Effector memory CD8-positive, alpha-beta T cell (primary cell): ENCODE measurements around the gene CCDC102A.

Experiments used
- ATAC-seq: fragments of 150-1000 bp; cut with Tn5 transposase; replicated peaks from 2 replicates; pipeline ENCODE4 v1.10.0; 2021; ENCODE audit warnings: mild to moderate bottlenecking, moderate library complexity
- DNase-seq, 3 experiments: peaks; one replicate each; pipeline ENCODE4 v3.0.0; 2021
- H3K27ac Mint-ChIP-seq, 2 donors: one replicate each; pipeline ENCODE4 v1.8.0; 2022; ENCODE audit warnings: mild to moderate bottlenecking in 2 of 2, mixed read lengths in 2 of 2, moderate library complexity in 2 of 2
- H3K27me3 Mint-ChIP-seq, 2 donors: one replicate each; pipeline ENCODE4 v1.8.0; 2022; ENCODE audit warnings: mixed read lengths in 2 of 2
- H3K36me3 Mint-ChIP-seq: one replicate; pipeline ENCODE4 v1.8.0; 2022; ENCODE audit warnings: mild to moderate bottlenecking, moderate library complexity, mixed read lengths; ENCODE audit not compliant: insufficient read depth
- H3K4me1 Mint-ChIP-seq, 2 donors: one replicate each; pipeline ENCODE4 v1.8.0; 2022; ENCODE audit warnings: low read depth in 2 of 2, mixed read lengths in 2 of 2
- H3K4me3 Mint-ChIP-seq, 2 donors: one replicate each; pipeline ENCODE4 v1.8.0; 2022; ENCODE audit warnings: mild to moderate bottlenecking in 2 of 2, mixed read lengths in 2 of 2, moderate library complexity in 2 of 2
- H3K9me3 Mint-ChIP-seq, 2 donors: one replicate each; pipeline ENCODE4 v1.8.0; 2022; ENCODE audit warnings: mixed read lengths in 2 of 2

Gene CCDC102A

DNA sequence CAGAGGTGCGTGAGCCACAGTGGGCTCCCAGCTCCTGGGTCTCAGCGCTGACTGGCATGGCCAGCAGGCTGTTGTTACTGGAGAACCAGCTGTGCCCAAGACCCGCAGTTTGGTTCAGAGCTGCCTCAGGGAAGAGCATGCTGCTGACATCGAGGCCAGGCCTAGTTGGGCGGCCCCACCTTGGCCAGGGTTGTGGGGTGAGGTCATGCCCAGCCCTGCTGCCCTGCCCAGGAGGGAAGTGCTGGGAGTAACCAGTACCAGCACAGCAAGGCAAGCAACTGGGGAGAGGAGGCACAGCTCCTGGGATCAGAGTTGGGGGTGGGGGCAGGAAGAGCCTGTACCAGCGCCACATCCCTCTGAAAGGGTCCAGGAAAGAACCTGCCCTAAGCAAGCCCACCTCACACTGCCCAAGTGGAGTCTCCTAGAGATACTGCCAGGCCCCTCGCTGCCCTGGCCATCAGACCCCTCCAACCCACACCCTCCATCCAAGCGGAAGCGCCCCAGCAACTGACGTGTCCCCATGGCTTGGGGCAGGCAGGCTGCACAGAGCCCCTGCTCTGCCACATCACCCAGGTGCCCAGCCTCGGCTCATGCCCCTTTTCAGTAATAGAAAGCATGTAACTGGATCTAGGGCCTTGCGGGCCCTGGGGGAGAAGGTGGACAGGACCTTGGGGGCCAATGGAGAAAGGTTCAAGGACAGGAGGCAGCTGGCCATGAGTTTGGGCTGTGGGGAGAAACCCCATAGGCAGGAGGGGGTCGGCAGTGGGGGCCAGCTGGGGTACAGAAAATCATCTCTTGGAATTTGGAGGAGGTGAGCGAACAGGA lies 51.1 kb downstream of the CCDC102A start:
- no peak for ATAC-seq
- Mint-ChIP-seq H3K9me3 (no peaks in the 10 kb centered on the region), H3K4me1 (peaks cover 19 to 20% of the 10 kb centered on the region in 2 donors), H3K36me3 (peaks cover 3% of the 10 kb centered on the region), H3K4me3 (peak overlapping the region; percentile 91 to 95), H3K27me3 (no peaks in the 10 kb centered on the region), H3K27ac (peak overlapping the region; percentile 88 to 91)
- DNase-seq = no peak

DNA sequence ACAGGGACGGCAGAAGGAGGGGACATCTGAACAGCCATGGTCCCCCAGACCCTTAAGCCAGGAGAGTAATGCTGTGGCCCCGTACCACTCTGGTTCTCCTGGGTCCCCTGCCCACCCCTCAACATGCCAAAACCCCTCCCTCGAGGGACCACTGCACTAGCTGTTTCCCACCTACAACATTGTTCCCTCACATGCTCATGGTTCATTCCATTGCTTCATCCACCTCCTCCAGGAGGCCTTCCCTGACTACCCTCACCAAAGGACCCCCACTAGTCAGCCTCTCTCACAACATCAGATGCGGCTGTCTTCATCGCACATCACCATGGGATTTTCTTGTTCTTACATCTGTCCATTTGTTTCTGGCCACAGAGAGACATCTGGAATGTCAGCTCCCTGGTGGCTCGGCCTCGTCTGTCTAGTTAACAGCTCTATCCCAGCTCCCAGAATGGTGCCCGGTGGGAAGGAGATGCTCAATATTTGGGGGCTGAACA lies 51.8 kb downstream of the CCDC102A start:
- peaks cover 3% of the 10 kb centered on the region for H3K36me3 Mint-ChIP-seq
- H3K27me3 Mint-ChIP-seq = no peaks in the 10 kb centered on the region
- peak overlapping the region; percentile 1 to 91 for H3K4me3 Mint-ChIP-seq
- DNase-seq (no peak), ATAC-seq (no peak)
- H3K4me1 Mint-ChIP-seq = peaks cover 19 to 20% of the 10 kb centered on the region in 2 donors
- H3K9me3 Mint-ChIP-seq = no peaks in the 10 kb centered on the region
- H3K27ac Mint-ChIP-seq = peak overlapping the region in 1 of 2 donors; percentile 20

DNA sequence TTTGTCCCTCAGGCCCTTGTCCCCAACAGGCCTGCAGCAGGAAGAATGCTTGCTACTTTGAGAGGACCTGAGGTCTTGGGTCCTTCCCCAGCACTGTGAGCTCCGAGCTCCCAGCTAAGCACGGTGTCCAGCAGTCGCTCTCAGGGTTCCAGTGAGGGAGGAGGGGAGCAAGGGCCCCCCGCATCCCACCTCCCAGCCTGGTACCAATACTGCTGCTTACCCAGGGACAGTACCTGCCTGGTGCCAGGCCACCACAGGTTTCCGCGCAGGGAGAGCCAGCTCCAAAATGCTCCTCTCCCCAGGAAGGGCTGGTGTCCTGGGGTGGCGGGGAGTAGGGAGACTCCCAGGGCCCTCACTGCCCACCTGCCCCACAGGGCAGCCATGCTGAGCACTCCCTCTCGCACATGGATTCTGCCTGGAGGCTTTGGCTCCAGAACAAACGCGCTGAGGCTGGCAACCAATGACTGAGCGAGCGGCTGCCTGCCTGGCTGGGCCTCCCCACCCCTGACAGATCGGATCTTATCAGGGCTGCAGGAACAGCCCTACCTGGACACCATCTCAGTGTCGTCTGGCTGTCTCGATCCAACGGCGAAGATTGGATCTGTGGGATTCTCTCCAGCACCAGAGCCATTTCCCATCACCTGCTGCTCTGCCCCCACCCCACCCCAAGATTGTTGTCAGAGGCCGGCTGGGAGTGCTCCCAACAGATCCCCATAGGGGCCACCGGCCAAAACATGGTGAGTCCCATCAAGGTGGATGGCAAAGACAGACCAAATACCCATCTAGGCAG lies 52.5 kb downstream of the CCDC102A start:
- Mint-ChIP-seq H3K27me3 (no peaks in the 10 kb centered on the region), H3K27ac (no peak overlapping the region)

DNA sequence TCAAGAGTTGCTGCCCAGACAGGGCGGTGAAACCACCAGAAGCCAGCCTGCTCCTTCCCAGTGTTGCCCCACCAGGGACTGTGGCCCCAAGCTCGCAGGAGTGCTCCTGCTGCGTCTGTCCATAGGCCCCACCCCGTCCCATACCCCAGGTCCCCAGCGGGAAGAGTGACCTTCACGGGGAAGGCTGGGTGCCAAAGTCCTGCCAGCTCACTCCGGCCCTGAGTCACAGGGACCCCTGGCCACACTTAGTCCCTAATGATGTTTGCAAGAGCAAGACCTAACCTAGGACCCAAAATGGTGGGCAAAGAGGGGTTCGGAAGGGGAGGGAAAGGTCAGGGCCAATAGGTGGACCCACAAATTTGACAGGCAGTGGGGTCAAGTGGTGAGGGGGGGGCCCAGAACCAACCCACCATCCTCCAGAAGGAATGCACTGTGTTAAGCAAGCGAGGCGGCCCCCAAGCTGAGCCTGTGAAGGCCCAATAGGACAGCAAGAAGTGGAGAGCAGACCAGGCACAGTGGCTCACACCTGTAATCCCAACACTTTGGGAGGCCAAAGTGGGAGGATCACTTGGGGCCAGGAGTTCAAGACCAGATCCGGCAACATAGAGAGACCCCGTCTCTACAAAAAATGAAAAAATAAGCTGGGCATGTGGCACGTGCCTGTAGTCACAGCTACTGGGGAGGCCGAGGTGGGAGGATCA lies 53.4 kb downstream of the CCDC102A start:
- no peak overlapping the region for H3K4me3 Mint-ChIP-seq
- no peaks in the 10 kb centered on the region for H3K9me3 Mint-ChIP-seq
- peak overlapping the region in 1 of 2 donors; percentile 17 for H3K27ac Mint-ChIP-seq
- H3K36me3 Mint-ChIP-seq = peaks cover 3% of the 10 kb centered on the region
- ATAC-seq (no peak), DNase-seq (no peak)
- peaks cover 20 to 22% of the 10 kb centered on the region in 2 donors for H3K4me1 Mint-ChIP-seq
- H3K27me3 Mint-ChIP-seq = no peaks in the 10 kb centered on the region

More for the DNA sequence above, 52.5 kb downstream of the CCDC102A start:
- DNase-seq (no peak), ATAC-seq (no peak)
- Mint-ChIP-seq H3K4me1 (peaks cover 20 to 22% of the 10 kb centered on the region in 2 donors), H3K36me3 (peaks cover 3% of the 10 kb centered on the region), H3K4me3 (no peak overlapping the region), H3K9me3 (no peaks in the 10 kb centered on the region)

DNA sequence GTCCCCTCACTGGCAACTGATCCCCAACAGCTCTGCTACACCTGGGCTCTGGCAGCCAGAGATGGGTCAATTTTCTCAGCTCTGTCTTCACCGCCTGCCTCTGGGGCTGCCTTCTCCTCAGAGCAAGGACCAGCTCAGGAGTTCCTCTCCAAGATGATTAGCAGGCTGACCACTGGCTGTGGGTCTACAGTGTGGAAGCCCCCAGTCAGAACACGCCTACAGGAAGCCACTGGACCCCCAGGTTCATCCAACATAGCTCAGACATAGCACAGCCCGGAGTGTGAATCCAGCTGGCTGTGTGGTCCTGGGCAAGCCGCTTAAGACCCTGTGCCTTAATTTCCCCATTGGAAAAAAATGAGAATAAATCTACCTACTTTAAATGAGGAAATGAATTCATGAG lies 55.0 kb downstream of the CCDC102A start:
- Mint-ChIP-seq H3K4me1 (peaks cover 15 to 20% of the 10 kb centered on the region in 2 donors), H3K27me3 (no peaks in the 10 kb centered on the region), H3K9me3 (no peaks in the 10 kb centered on the region), H3K36me3 (peaks cover 7% of the 10 kb centered on the region), H3K27ac (no peak overlapping the region), H3K4me3 (no peak overlapping the region)
- ATAC-seq = no peak
- no peak for DNase-seq

DNA sequence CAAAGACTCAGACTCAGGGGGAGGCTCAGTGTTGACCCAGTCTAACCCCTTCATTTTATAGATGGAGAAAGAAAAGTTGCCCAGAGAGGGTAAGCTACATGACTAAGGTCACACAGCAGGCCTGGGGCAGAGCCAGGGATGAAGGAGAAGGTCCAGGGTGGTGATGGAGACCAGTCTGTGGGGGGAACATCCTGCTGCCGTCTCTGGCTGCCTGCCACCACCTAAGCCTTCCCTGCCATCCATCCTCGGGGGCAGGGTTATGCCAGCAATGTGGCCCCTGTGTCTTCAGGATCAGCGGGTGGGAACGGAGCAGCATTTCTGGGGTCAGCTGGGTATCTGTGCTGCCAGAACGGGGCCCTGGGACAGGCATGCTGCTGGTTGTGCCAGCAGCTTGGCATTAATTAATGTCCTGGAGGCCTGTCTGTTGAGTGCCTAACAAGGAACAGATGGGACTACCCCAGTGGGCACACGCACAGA lies 55.6 kb downstream of the CCDC102A start:
- H3K4me3 Mint-ChIP-seq = no peak overlapping the region

DNA sequence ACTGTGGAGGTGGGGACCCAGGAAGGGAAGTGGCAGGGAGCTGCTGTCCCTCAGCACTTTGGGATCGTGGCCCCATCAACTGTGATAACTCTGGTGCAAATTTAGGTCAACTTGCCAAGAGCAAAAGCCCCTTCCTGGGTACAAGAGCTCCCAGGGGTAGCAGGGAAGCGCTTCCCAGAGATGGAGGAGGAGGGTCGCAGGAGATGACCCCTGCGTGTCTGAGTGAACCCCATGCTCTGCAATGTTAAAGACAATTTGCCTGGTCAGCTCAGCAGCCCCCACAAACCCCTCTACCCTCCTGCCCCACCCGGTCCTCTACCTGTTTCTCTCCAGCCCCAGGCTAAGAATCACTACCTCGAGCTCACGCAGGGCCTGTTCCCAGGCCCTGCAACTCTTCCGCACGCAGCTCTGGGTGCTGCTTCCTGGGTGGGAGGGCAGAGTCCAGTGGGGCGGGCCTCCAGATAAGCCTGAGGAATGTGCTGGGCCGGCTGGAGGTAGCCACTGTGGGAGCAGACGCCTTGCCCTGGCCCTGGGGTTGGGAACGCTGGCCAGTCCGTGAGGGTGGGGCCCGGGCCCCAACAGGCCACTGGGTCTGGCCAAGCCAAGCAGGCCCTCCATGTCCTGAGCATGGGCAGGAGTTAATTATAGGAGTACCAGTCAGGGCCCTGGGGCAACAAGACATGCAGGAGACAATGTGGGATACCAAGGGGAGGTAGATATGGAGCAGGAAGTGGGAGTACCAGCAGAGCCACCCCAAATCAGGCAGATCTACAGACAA lies 56.2 kb downstream of the CCDC102A start:
- H3K36me3 Mint-ChIP-seq = peaks cover 3% of the 10 kb centered on the region
- no peaks in the 10 kb centered on the region for H3K9me3 Mint-ChIP-seq
- H3K4me3 Mint-ChIP-seq = no peak overlapping the region
- ATAC-seq = no peak
- DNase-seq = no peak
- H3K27me3 Mint-ChIP-seq = no peaks in the 10 kb centered on the region
- peaks cover 14 to 18% of the 10 kb centered on the region in 2 donors for H3K4me1 Mint-ChIP-seq
- H3K27ac Mint-ChIP-seq = peak overlapping the region in 1 of 2 donors; percentile 71

More for the DNA sequence above, 55.6 kb downstream of the CCDC102A start:
- Mint-ChIP-seq H3K27me3 (no peaks in the 10 kb centered on the region), H3K27ac (peak overlapping the region in 1 of 2 donors; percentile 39), H3K4me1 (peaks cover 18 to 23% of the 10 kb centered on the region in 2 donors), H3K9me3 (no peaks in the 10 kb centered on the region), H3K36me3 (peaks cover 4% of the 10 kb centered on the region)
- DNase-seq (no peak), ATAC-seq (no peak)

DNA sequence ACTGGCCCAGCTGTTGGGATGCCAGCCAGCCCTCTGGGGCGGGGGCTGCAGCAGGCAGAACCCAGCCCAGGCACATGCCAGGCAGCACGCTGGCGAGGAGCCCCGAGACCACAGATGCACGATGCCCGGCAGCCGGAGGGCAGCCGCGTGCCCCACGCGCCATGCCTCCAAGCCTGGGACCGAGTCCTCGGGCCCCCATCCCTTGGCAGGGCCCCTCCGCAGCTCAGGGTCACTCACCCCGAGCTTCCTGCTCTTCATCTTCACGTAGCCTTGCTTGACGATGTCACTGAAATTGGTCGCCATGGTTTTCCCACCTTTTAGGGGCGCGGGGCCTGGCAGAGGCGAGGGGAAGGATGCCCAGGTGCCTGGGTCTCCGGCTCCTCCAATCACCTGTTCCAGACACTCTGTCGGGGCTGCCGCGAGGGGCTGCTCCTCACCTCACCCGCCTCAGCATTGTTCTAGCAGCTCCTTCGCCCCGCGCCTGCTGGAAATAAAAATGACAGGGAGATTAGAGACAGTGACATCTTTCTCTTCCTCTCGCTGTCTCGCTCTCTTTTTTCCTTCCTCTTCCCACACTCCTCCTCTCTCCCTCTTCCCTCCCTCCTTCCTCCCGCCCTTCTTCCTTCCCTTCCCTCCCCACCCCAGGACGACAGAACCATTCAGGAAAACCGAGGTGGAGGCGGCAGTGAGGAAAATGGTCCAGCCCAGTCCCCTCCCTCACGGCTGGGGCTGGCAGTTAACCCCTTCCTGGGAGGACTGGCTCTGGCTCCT lies 57.0 kb downstream of the CCDC102A start:
- H3K4me1 Mint-ChIP-seq = peaks cover 6 to 12% of the 10 kb centered on the region in 2 donors

DNA sequence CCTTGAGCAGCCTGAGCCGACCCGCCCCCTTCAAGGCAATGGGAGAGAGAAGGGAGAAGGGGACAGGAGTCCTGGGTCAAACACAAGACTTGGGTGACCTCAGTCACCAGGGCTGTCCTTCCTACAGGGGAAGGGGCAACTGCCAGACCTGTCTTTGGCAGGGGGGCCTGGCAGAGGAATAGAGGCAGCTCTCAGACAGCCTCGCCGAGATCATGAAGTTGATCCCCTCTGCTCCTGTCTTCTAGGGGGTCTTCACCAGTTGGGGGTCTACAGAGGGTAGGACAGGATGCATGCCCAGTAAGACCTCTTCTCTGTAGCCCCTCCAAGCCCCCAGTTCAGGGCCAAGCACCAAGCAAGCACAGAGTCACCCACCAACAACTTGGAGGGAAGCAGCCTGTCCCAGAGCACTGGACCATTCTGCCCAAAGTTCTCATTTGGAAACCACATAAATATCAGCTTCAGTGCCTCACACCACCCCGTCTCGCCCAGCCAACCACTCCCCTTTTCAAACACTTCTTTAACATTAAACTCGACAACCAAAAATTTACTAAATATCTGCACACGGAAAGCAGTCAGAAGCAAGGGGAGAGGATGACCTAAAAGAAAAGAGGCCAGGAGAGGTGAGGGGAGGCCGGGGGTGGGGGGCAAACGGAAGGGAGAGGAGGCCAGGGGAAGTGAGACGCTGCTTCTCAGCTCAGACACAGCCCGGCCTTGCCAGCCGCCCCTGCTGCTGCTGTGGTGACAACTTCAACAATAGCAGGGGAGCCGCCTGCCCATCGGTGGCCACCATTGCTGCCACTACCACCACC lies 57.8 kb downstream of the CCDC102A start:
- H3K36me3 Mint-ChIP-seq = peaks cover 3% of the 10 kb centered on the region
- peaks cover 6 to 12% of the 10 kb centered on the region in 2 donors for H3K4me1 Mint-ChIP-seq
- no peaks in the 10 kb centered on the region for H3K27me3 Mint-ChIP-seq
- ATAC-seq (no peak), DNase-seq (no peak)
- H3K9me3 Mint-ChIP-seq = no peaks in the 10 kb centered on the region
- peak overlapping the region in 1 of 2 donors; percentile 41 for H3K27ac Mint-ChIP-seq
- no peak overlapping the region for H3K4me3 Mint-ChIP-seq

More for the DNA sequence above, 57.0 kb downstream of the CCDC102A start:
- Mint-ChIP-seq H3K27ac (peak overlapping the region in 1 of 2 donors; percentile 71), H3K9me3 (no peaks in the 10 kb centered on the region), H3K36me3 (peaks cover 3% of the 10 kb centered on the region), H3K27me3 (no peaks in the 10 kb centered on the region), H3K4me3 (no peak overlapping the region)
- ATAC-seq (no peak), DNase-seq (no peak)

DNA sequence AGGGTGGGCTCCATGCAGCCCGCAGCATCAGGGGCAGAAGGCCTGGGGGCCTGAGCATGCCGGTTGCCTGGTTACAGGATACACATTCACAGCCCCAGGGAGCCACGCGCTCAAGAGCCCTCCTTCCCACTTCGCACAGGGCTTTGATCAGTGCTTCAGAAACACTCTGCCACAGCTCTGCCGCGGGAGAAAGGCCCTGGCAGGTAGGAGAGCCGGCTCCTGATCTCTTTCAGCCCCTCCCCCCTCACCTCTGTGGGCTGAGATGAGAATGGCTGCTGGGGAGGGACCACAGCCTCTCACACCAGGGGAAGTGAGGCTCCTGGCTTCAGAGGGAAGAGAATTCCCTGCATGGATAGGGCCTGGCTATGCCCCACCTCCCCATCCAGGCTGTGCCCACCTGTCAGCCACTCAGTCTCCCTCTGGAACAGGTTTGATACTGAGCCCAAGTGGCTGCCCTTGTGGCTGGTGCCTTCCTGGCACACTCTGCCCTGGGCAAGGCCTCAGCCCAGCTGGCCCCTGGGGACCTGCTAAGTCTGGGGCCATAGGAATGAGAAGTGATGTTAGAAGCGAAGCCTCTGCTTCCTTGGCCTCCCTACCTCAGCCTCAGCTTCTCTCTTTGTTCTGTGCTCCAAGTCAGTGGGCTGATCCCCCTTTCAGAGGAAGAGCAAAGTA lies 58.7 kb downstream of the CCDC102A start:
- ATAC-seq (no peak), DNase-seq (no peak)
- Mint-ChIP-seq H3K27me3 (no peaks in the 10 kb centered on the region), H3K36me3 (peaks cover 3% of the 10 kb centered on the region), H3K4me1 (peaks cover 6 to 12% of the 10 kb centered on the region in 2 donors), H3K4me3 (no peak overlapping the region), H3K9me3 (no peaks in the 10 kb centered on the region), H3K27ac (no peak overlapping the region)
